Measurements from ENCODE around the gene IRF3.

- no peak for TF ChIP-seq CTCF (optimal IDR thresholded peaks at IDR 0.05 in 1 of 3, IDR thresholded peaks at IDR 0.05 in 1 of 3, conservative IDR thresholded peaks at IDR 0.05 in 1 of 3; ENCODE audit: extremely low read depth in 1 of 3, insufficient read depth in 2 of 3, low read length in 3 of 3)
- TF ChIP-seq EZH2 (IDR thresholded peaks at IDR 0.05; ENCODE audit: low read length): no peak
These were observed 34.0 kb downstream of the IRF3 start for GRCh38 chr19:49631610-49632192.

All from keratinocyte (primary cell).